Right lobe of liver (tissue), 4 donors: ENCODE data around the gene MYO16.

Experiments used
- POLR2A ChIP-seq: fragments of 450-650 bp; IDR thresholded peaks from one replicate; pipeline ENCODE4 v1.6.1; 2017; ENCODE audit warnings: antibody characterized with exemption, mild to moderate bottlenecking
- TF ChIP-seq, protein P1 (sequence below), 4 donors: fragments of 200-600 bp in 3 of 4; fragments of 450-650 bp in 1 of 4; IDR thresholded peaks; one replicate each; pipeline versions ENCODE4 v1.5.1 to v1.8.0; 2016 to 2022; ENCODE audit warnings: antibody characterized with exemption in 4 of 4, mild to moderate bottlenecking in 2 of 4
- donor health status: DM: no; HTN: no; CAD: no.
- donor health status: DM: no; HTN: no; CAD: no.
- donor health status: DM: no; HTN: yes; CAD: no.

- TF ChIP-seq, protein P1, sequence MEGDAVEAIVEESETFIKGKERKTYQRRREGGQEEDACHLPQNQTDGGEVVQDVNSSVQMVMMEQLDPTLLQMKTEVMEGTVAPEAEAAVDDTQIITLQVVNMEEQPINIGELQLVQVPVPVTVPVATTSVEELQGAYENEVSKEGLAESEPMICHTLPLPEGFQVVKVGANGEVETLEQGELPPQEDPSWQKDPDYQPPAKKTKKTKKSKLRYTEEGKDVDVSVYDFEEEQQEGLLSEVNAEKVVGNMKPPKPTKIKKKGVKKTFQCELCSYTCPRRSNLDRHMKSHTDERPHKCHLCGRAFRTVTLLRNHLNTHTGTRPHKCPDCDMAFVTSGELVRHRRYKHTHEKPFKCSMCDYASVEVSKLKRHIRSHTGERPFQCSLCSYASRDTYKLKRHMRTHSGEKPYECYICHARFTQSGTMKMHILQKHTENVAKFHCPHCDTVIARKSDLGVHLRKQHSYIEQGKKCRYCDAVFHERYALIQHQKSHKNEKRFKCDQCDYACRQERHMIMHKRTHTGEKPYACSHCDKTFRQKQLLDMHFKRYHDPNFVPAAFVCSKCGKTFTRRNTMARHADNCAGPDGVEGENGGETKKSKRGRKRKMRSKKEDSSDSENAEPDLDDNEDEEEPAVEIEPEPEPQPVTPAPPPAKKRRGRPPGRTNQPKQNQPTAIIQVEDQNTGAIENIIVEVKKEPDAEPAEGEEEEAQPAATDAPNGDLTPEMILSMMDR (IDR thresholded peaks at IDR 0.05) = no peak
- TF ChIP-seq POLR2A = no peak
Measured at GRCh38 chr13:109227344-109227940, 598.0 kb downstream of the MYO16 start.
